Thyroid gland (tissue), 4 donors: ENCODE data around the gene ITPR2.

Source experiments
- POLR2A ChIP-seq, 2 donors: fragments of 450-650 bp; IDR thresholded peaks; one replicate each; pipeline ENCODE4 v1.6.1; 2017; ENCODE audit warnings: antibody characterized with exemption in 2 of 2, mild to moderate bottlenecking in 2 of 2, moderate library complexity in 1 of 2
- TF ChIP-seq, protein P1 (sequence below), 6 experiments: fragments of 200-600 bp in 3 of 6; fragments of 450-650 bp in 3 of 6; sonication (generic) in 3 of 6; IDR thresholded peaks; one replicate each; pipeline ENCODE4 v1.5.1; 2016 to 2019; ENCODE audit warnings: antibody characterized with exemption in 6 of 6, mild to moderate bottlenecking in 2 of 6, inconsistent platforms in 1 of 6, moderate library complexity in 1 of 6

- TF ChIP-seq, protein P1, sequence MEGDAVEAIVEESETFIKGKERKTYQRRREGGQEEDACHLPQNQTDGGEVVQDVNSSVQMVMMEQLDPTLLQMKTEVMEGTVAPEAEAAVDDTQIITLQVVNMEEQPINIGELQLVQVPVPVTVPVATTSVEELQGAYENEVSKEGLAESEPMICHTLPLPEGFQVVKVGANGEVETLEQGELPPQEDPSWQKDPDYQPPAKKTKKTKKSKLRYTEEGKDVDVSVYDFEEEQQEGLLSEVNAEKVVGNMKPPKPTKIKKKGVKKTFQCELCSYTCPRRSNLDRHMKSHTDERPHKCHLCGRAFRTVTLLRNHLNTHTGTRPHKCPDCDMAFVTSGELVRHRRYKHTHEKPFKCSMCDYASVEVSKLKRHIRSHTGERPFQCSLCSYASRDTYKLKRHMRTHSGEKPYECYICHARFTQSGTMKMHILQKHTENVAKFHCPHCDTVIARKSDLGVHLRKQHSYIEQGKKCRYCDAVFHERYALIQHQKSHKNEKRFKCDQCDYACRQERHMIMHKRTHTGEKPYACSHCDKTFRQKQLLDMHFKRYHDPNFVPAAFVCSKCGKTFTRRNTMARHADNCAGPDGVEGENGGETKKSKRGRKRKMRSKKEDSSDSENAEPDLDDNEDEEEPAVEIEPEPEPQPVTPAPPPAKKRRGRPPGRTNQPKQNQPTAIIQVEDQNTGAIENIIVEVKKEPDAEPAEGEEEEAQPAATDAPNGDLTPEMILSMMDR (IDR thresholded peaks at IDR 0.05), result no peak
- TF ChIP-seq POLR2A (IDR thresholded peaks at IDR 0.05), result no peak
These were observed 186.4 kb downstream of the ITPR2 start for GRCh38 chr12:26646571-26646970.
